ENCODE results near the gene SVEP1. TPM values are rescaled to one million over a fixed set of nuclear protein-coding genes. Genes with fewer than 3 reads are reported as not detected.

The SVEP1 gene
- polyA plus RNA-seq, 3 donors, result under 0.01 TPM; not detected in 2

GRCh38 chr9:110465190-110465589 lies 114.4 kb downstream of the SVEP1 start:
- Mint-ChIP-seq H3K9me3 (peaks cover 0 to 4% (median 0%) of the 10 kb centered on the region in 7 donors), H3K4me1 (no peaks in the 10 kb centered on the region), H3K4me3 (no peak overlapping the region), H3K27ac (no peak overlapping the region), H3K27me3 (ENCODE audit: low read depth in 3 of 3) (peaks cover 0 to 6% (median 2%) of the 10 kb centered on the region in 3 donors), H3K36me3 (no peaks in the 10 kb centered on the region)
- no peaks in the 10 kb centered on the region for H3K9me3 ChIP-seq (replicated peaks in 1 of 2; ENCODE audit: control insufficient read depth in 1 of 2, insufficient read depth in 1 of 2, low read length in 2 of 2)
- H3K27me3 ChIP-seq (ENCODE audit: control insufficient read depth in 2 of 2, insufficient read depth in 2 of 2, low read length in 2 of 2), result no peaks in the 10 kb centered on the region
- no peaks in the 10 kb centered on the region for H3K36me3 ChIP-seq (replicated peaks in 1 of 2; ENCODE audit: control insufficient read depth in 1 of 2, insufficient read depth in 2 of 2, low read length in 2 of 2)
- H3K4me1 ChIP-seq (ENCODE audit: control insufficient read depth in 1 of 2, insufficient read depth in 2 of 2, low read length in 2 of 2), result no peaks in the 10 kb centered on the region
- H3K79me2 ChIP-seq (ENCODE audit: insufficient read depth, low read length), result no peaks in the 10 kb centered on the region
- WGBS (ENCODE audit: insufficient coverage), result no CpG with 5 or more reads among the region's 3 CpGs
- no peaks in the 10 kb centered on the region for H4K20me1 ChIP-seq (ENCODE audit: insufficient read depth, low read length)
- H3K4me2 ChIP-seq (replicated peaks; ENCODE audit: extremely low read depth, low read length, poor library complexity, severe bottlenecking), result no peak overlapping the region
- no peak overlapping the region for H3K27ac ChIP-seq (ENCODE audit: low read depth in 1 of 2, low read length in 2 of 2)
- H2AFZ ChIP-seq (ENCODE audit: insufficient read depth, low read depth, low read length, poor library complexity, severe bottlenecking), result no peak overlapping the region
- no peak for DNase-seq
- no peak overlapping the region for H3K4me3 ChIP-seq (replicated peaks in 1 of 3; ENCODE audit: low read depth in 2 of 3, low read length in 3 of 3)
- TF ChIP-seq, protein P1, sequence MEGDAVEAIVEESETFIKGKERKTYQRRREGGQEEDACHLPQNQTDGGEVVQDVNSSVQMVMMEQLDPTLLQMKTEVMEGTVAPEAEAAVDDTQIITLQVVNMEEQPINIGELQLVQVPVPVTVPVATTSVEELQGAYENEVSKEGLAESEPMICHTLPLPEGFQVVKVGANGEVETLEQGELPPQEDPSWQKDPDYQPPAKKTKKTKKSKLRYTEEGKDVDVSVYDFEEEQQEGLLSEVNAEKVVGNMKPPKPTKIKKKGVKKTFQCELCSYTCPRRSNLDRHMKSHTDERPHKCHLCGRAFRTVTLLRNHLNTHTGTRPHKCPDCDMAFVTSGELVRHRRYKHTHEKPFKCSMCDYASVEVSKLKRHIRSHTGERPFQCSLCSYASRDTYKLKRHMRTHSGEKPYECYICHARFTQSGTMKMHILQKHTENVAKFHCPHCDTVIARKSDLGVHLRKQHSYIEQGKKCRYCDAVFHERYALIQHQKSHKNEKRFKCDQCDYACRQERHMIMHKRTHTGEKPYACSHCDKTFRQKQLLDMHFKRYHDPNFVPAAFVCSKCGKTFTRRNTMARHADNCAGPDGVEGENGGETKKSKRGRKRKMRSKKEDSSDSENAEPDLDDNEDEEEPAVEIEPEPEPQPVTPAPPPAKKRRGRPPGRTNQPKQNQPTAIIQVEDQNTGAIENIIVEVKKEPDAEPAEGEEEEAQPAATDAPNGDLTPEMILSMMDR (IDR thresholded peaks at IDR 0.05), result no peak
- intact Hi-C loops (cut with micrococcal nuclease), result no loop called here
- no peak overlapping the region for H3K9ac ChIP-seq (ENCODE audit: insufficient read depth, low read length, poor library complexity, severe bottlenecking)

- Histone ChIP-seq H3K4me1 (ENCODE audit: control insufficient read depth in 1 of 2, insufficient read depth in 2 of 2, low read length in 2 of 2) (no peaks in the 10 kb centered on the region), H3K36me3 (replicated peaks in 1 of 2; ENCODE audit: control insufficient read depth in 1 of 2, insufficient read depth in 2 of 2, low read length in 2 of 2) (no peaks in the 10 kb centered on the region), H3K9ac (ENCODE audit: insufficient read depth, low read length, poor library complexity, severe bottlenecking) (no peak overlapping the region), H4K20me1 (ENCODE audit: insufficient read depth, low read length) (no peaks in the 10 kb centered on the region), H3K79me2 (ENCODE audit: insufficient read depth, low read length) (no peaks in the 10 kb centered on the region), H3K4me3 (replicated peaks in 1 of 3; ENCODE audit: low read depth in 2 of 3, low read length in 3 of 3) (no peak overlapping the region), H3K27me3 (ENCODE audit: control insufficient read depth in 2 of 2, insufficient read depth in 2 of 2, low read length in 2 of 2) (no peaks in the 10 kb centered on the region), H3K4me2 (replicated peaks; ENCODE audit: extremely low read depth, low read length, poor library complexity, severe bottlenecking) (no peak overlapping the region), H3K27ac (ENCODE audit: low read depth in 1 of 2, low read length in 2 of 2) (no peak overlapping the region), H3K9me3 (replicated peaks in 1 of 2; ENCODE audit: control insufficient read depth in 1 of 2, insufficient read depth in 1 of 2, low read length in 2 of 2) (no peaks in the 10 kb centered on the region), H2AFZ (ENCODE audit: insufficient read depth, low read depth, low read length, poor library complexity, severe bottlenecking) (no peak overlapping the region)
- Mint-ChIP-seq H3K27me3 (ENCODE audit: low read depth in 3 of 3) (peaks cover 0 to 6% (median 2%) of the 10 kb centered on the region in 3 donors), H3K36me3 (no peaks in the 10 kb centered on the region), H3K9me3 (peaks cover 0 to 4% (median 0%) of the 10 kb centered on the region in 7 donors), H3K4me1 (no peaks in the 10 kb centered on the region), H3K27ac (no peak overlapping the region), H3K4me3 (no peak overlapping the region)
- intact Hi-C loops (cut with micrococcal nuclease), result no loop called here
- DNase-seq, result no peak
- TF ChIP-seq, protein P1 (IDR thresholded peaks at IDR 0.05), result no peak
- no CpG with 5 or more reads among the region's 1 CpG for WGBS (ENCODE audit: insufficient coverage)
These were observed 115.2 kb downstream of the SVEP1 start for GRCh38 chr9:110464321-110464720.

Data from CD14-positive monocyte (primary cell).